ENCODE data around the gene DFFB.

DNA sequence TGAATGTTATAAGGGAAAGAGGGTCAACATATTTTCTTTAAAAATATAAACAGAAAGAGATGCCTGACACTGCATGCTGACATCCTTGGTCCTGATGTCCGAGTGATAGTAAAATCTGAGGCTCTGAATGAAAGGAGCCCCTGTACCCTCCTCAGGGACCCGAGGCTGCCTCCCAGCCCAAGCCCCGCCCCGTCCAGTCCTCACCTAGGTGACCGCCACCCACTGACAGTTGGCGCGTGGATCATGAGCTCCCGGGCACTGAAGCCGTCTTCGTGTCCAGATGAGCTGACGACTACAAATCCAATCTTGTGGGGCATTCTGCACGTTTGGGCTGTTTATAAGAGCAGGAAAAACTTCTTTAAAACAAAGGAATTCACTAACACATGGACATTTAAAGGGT is 5.2 kb upstream of the DFFB start:
- no peak for TF ChIP-seq CTCF (IDR thresholded peaks at IDR 0.05 in 2 of 3, conservative IDR thresholded peaks at IDR 0.05 in 1 of 3; ENCODE audit: borderline replicate concordance in 1 of 3, insufficient read depth in 1 of 3, low read depth in 2 of 3, low read length in 2 of 3)
- no peak for TF ChIP-seq POLR2A (IDR thresholded peaks at IDR 0.05; ENCODE audit: borderline replicate concordance, extremely low read depth, insufficient read depth, insufficient read length)
- TF ChIP-seq, protein P1, sequence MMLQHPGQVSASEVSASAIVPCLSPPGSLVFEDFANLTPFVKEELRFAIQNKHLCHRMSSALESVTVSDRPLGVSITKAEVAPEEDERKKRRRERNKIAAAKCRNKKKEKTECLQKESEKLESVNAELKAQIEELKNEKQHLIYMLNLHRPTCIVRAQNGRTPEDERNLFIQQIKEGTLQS (IDR thresholded peaks at IDR 0.05) = no peak
- no peak for TF ChIP-seq EZH2 (IDR thresholded peaks at IDR 0.05)
